Measurements from ENCODE around the gene RAD9A.

The RAD9A gene

GRCh38 chr11:67436459-67437081 is 44.8 kb downstream of the RAD9A start (continued):
- TF ChIP-seq ZNF580 (tag by site-specific recombination; IDR thresholded peaks at IDR 0.05), result no peak
- TF ChIP-seq ZNF221 (tag by site-specific recombination; IDR thresholded peaks at IDR 0.05; ENCODE audit: borderline replicate concordance), result no peak
- no peak for TF ChIP-seq ZNF211 (tag by site-specific recombination; IDR thresholded peaks at IDR 0.05; ENCODE audit: low read depth)
- TF ChIP-seq ZNF473 (tag by site-specific recombination; IDR thresholded peaks at IDR 0.05), result no peak
- no peak for TF ChIP-seq ZBTB11 (tag by site-specific recombination; conservative IDR thresholded peaks at IDR 0.05; ENCODE audit: low read depth)
- TF ChIP-seq MZF1 (tag by site-specific recombination; IDR thresholded peaks at IDR 0.05; ENCODE audit: borderline replicate concordance), result no peak
- TF ChIP-seq ZSCAN23 (tag by site-specific recombination; IDR thresholded peaks at IDR 0.05), result 0 out of 2 replicates have a peak, but pooled peaks have one; percentile 42
- peak; percentile 77; the same call in 1 of the 2 replicates for TF ChIP-seq WT1 (tag by site-specific recombination; IDR thresholded peaks at IDR 0.05)
- no peak for TF ChIP-seq ZNF837 (tag by site-specific recombination; IDR thresholded peaks at IDR 0.05)
- TF ChIP-seq OVOL3 (tag by site-specific recombination; IDR thresholded peaks at IDR 0.05), result no peak
- no peak for TF ChIP-seq ZBTB20 (tag by site-specific recombination; IDR thresholded peaks at IDR 0.05)
- no peak for TF ChIP-seq GLI2 (tag by site-specific recombination; IDR thresholded peaks at IDR 0.05; ENCODE audit: borderline replicate concordance, low read depth)
- TF ChIP-seq ZFP37 (tag by site-specific recombination; IDR thresholded peaks at IDR 0.05), result no peak
- no peak for TF ChIP-seq ZBTB1 (tag by site-specific recombination; IDR thresholded peaks at IDR 0.05)
- no peak for TF ChIP-seq CTCF (tag by site-specific recombination; IDR thresholded peaks at IDR 0.05)
- TF ChIP-seq ZNF324 (tag by site-specific recombination; IDR thresholded peaks at IDR 0.05), result 0 out of 2 replicates have a peak, but pooled peaks have one; percentile 39
- 0 out of 2 replicates have a peak, but pooled peaks have one; percentile 14 for TF ChIP-seq PRDM10 (tag by site-specific recombination; IDR thresholded peaks at IDR 0.05)
- no peak for TF ChIP-seq ZNF518A (tag by site-specific recombination; conservative IDR thresholded peaks at IDR 0.05; ENCODE audit: low read depth)
- no peak for TF ChIP-seq SCRT1 (tag by site-specific recombination; IDR thresholded peaks at IDR 0.05; ENCODE audit: borderline replicate concordance)
- no peak for TF ChIP-seq ZNF157 (tag by site-specific recombination; IDR thresholded peaks at IDR 0.05)
- TF ChIP-seq ZNF16 (tag by site-specific recombination; IDR thresholded peaks at IDR 0.05; ENCODE audit: low read depth), result no peak
- TF ChIP-seq ZNF433 (tag by site-specific recombination; IDR thresholded peaks at IDR 0.05; ENCODE audit: low read depth), result no peak
- TF ChIP-seq KLF17 (tag by site-specific recombination; IDR thresholded peaks at IDR 0.05), result peak; percentile 83
- TF ChIP-seq ZNF792 (tag by site-specific recombination; IDR thresholded peaks at IDR 0.05), result no peak
- TF ChIP-seq ZNF596 (tag by site-specific recombination; IDR thresholded peaks at IDR 0.05), result no peak

Data from HEK293 (cell line).